Measurements from ENCODE around the gene KLHDC7A.

- TF ChIP-seq CTCF (conservative IDR thresholded peaks at IDR 0.05; ENCODE audit: low read depth, low read length) (no peak), RAD21 (IDR thresholded peaks at IDR 0.05; ENCODE audit: low read length) (no peak), POLR2A (IDR thresholded peaks at IDR 0.05; ENCODE audit: low read depth, low read length) (no peak), FOS (IDR thresholded peaks at IDR 0.05; ENCODE audit: low read depth, low read length) (no peak), RCOR1 (IDR thresholded peaks at IDR 0.05; ENCODE audit: insufficient replicate concordance, low read length) (no peak), USF2 (IDR thresholded peaks at IDR 0.05; ENCODE audit: low read depth, low read length) (no peak), ELK1 (IDR thresholded peaks at IDR 0.05; ENCODE audit: borderline replicate concordance, low read depth, low read length) (no peak), SMC3 (IDR thresholded peaks at IDR 0.05; ENCODE audit: low read depth, low read length) (no peak)
Observed at GRCh38 chr1:18484276-18484675, 3.5 kb downstream of the KLHDC7A start.

Measured in IMR-90 (cell line).